Activated CD4-positive, CD25-positive, alpha-beta regulatory T cell (primary cell): Measurements from ENCODE around the gene S1PR3.
"Not testable (repeated sequence)": the region's sequence is repeated elsewhere in the genome, so short reads cannot be mapped to it uniquely, and the experiment has no call there.

ENCODE experiments used
- DNase-seq, 4 experiments: peaks; one replicate each; lab custom pipeline; 2025; lab: John Stamatoyannopoulos, UW

The S1PR3 gene

DNA sequence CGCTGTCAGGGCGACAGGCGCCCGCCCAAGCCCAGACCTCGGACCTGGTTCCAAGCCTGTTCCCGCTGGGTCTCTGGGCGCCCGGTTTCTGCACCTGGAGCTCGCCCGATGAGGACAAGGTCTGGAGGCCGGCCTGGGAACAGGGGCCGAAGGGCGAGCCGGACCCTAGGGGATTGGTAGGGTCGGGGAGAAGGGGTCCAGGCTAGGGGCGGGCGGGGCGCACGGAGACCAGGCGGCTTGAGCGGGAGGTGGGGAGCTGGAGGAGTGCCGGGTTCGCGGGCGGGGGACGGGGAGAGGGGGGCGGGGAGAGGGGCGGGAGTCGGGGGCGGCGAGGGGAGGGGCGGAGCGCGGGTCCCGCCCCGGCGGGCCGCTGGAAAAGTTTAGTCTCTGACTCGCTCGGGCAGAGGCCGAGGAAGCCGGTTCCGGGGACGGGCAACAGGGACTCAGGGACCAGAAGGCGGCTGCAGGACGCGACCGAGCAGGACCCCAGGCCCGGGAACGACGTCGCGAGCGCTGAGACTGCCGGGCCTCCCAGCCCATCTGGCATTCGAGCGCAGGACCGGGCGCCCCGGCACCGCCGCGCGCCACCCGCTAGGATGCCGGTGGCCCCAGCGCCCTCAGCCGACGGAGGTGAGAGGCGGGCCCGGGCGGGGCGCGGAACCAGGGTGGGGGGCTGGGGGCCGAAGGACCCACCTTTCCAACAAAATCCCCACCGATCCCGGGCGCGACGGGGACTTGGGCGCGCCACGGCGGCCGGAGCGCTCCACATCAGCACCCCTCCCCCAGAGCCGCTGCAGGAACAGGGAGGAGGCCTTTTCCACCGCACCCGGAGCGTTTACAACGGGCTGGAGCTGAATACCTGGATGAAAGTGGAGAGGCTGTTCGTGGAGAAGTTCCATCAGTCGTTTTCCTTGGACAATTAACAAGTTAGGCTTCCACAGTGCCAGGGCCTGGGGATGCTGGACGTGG is at the start of gene S1PR3:
S1PR3 (plus strand) TSS at position 403 of the 969 bp plus-strand sequence. CDS start 9,733 bp downstream, outside the sequence.
- no peak for DNase-seq

DNA sequence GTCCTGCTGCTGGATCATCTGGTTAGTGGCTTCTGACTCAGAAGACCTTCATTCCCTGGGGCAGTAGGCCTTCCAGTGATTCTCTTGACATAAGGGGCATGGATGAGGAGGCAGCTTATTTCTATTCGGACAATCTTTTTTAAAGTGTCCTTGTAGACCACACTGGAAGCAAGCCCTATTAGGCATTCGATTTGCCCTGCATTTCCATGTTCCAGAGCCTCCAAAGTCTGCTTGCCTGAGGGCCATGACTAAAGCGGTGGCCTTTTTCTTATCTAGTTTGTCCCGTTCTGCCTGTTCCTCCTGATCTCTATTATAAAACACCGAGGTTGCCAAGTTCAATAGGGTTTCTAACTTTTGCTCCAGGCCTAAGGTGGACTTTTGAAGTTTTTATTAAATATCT is 49.7 kb upstream of the S1PR3 start:
- DNase-seq: not testable (repeated sequence)

DNA sequence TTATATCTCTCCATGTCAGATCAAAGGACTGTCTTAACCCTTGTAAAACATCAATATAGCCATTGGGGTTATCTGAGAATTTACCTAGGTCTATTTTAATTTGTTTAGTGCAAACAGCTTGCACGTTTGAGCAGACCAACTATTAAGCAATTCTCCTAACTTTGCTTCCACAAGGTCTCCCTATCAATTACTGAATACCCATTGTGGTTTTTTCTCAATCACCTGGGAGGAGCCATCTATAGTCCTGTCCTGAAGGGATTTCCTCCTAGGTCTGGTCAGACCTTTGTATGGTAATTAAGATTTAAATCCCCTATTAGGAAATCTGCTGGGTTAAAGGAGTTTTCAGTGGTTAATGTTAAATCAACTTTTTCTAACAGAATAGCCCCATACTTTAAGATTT is 48.9 kb upstream of the S1PR3 start:
- DNase-seq: no peak

DNA sequence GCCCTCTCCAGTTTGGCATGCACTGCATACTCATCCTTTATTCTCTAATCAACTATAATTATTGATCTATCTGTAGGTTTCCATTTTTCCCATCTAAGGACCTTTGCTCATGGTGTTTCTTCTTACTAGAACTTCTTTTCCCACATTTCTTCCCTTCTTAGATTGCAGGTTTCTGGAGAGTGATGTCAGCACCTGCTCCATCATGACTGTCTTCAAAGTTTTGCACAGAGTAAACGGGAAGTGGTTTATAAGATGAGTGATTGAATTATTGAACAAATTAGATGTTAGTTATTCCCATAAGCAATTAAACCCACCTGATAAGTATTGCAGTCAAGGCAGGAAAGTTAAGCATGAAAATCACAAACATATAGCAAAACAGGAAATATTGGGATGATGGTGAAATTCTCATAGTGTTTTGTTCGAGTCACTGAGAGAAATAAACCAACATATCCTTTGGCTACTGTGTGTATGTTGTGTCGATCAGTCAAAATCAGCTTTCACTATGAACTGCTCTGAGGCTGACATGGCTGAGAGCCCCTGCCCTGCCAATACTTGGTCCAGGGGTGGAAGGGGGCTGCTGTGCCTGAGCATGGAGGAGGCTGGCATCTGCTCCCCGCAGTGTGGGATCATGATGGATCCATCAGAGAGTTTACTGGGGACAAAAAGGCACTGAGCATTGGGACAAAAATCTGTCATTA is 45.5 kb upstream of the S1PR3 start:
- no peak for DNase-seq

DNA sequence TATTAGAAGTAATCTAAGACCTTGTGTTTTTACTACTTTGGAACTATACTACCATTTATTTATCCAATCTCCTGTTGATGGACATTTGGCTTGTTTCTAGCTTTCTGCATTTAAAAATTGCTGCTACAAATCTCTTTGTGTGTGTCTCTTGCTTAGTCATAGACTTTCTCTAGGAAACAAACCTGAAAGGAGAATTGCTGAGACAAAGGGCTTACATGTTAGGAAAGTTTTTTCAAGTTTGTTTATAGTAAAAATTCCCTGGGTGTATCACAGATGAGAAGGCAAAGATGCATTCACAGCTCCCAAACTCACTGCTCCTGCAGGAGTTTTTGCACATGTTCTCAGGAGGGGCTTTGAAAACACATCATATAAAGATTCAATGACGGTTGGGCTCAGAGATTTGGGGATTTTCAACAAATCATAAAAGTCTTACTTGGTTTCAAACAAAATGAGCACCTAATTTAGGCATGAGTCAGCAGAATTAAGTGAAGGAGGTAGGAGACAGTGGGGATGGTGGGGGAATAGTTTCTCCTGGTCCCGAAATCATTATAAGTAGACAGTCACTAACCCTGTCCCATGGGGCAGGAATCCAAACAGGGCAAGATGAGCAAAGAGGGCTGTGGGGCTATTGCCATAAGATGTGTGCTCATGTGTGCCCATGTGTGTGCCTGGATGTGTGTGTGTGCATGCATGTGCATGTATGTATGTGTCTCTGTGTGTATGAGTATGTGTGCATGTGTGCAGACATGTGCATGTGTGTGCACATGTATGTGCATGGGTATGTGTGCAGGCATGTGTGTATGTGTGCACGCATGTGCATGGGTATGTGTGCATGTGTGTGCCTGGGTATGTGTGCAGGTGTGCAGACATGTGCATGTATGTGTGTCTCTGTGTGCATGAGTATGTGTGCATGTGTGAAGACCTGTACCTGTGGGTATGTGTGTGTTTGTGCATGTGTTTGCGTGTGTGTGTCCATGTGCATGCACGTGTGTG is 43.4 kb upstream of the S1PR3 start:
- no peak for DNase-seq

DNA sequence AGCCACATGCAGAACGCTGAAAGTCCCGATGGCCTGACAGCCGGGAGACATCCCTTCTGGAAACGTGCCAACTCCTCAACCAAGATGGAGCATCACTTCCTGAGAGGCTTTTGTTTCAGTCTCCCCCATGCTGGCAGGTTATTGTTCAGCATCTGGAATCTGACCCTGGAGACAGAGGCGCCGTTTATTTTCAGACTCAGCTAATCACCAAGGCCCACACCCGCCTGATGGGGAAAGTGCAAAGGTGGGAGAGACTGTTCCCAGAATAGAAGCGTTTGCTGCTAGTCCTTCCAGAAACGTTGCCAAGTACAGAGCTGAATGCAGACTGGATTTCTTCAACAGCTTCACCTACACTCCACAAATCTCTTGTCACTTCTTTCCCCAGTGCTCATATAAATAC is 41.8 kb upstream of the S1PR3 start:
- no peak for DNase-seq

DNA sequence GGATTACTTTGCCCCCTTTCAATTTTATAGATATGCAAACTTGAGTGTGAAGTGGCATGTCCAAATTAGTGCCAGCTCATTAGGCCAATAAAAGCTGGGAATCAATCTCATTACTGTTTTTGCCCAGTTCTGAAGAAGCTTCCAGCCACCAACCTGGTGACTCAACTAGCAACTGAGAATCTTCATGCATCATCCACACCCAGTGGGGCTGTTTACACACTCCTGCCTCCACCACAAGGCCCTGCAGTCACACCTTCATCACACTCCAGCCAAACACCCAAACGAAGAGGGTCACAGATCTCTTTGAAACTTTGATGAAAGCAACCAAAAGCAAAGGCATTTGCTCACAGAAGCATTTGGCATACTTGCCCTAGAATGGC is 41.3 kb upstream of the S1PR3 start:
- DNase-seq: no peak

DNA sequence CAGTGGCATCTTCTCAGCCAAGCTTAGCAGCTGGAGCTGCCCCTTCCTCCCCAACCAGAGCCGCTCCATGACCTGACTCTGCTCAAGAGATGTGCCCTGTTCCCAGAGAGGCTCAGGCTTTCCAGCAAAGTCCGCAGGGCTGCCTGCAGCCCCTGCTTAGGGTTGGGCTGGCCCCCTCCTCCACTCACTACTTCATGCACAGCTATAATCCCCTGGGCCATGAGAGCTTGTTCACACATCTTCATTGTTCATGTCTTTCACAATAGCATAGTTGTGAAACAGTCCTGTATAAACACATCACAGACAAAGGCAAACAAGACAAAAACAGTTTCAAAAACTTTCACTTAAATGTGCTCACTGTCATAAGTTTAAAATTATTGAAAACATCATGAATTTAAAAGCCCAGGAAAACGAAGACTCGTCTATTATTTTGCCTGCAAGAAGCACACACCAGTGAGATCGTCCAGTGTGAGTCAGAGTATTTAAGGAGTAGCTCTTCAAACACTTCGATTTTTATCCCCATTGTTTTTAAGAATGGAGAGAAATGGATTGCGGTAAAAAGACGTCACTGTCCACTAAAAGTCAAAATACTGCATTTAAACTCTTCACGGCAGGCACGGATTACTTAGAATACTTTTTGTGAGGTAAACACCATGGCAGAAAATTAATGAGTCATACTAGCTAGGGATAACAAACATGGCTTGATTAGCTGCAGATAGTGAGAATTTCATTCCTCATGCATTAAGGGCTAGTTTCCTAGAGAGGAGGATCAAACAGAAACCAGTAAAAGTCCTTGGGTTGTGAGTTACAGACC is 40.7 kb upstream of the S1PR3 start:
- no peak for DNase-seq

DNA sequence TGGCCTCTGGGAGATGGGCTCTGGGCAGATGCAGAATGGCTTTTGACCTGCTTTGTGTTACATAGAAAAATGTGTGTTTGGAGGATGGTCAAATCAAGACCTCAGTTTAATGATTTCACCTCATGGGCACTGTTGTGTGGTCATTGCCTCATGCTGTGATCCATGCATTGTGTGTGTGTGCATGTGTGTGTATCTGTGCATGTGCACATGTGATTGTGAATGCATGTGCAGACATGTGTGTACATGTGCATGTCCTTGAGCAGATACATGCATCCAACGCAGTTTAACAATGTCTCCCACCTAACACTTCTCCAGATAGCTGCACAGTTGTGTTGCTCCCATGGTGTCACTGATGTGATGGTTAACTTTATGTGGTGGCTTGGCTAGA is 40.1 kb upstream of the S1PR3 start:
- no peak for DNase-seq

DNA sequence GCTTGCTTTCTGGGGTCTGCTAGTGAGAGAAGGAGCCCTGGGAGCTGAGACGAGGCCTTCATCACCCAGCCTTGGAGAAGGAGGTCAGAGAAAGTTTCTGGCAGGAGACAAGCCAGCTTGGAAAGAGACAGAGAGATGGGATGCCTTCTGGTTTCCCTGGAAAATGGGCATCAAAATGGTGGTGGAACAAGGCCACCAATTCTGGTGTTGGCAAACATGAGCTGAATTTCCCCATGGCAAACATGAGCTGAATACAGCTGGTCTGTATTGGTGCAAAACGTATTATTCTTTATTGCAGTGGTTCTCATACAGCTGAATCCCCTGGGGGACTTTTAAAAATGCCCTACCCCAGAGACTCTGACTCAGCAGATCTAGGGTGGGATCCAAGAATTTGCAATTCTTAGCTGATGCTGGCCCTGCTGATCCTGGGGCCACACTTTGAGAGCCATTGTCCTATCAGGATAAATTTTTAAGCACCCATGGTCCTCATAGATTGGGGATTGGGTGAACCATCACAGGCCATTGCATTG is 39.1 kb upstream of the S1PR3 start:
- no peak for DNase-seq

DNA sequence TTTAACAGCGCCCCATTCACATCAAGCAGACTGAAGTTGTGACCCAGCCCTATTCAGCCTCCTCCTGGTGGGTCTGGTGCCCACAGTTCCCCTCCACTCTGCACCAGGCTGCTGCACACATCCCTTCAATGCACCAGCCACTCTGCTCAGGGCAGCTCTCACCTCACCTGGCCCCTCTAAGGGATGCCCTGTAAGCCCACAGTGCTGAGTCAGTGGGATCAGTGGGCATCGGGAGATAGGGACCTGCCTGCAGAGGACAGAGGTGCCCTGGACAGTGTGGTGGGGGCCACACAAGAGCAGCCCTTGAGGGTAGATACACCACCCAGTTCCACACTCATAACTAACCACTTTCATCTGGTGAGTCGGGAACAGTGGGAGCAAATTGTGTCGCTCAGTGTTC is 38.3 kb upstream of the S1PR3 start:
- DNase-seq: no peak

DNA sequence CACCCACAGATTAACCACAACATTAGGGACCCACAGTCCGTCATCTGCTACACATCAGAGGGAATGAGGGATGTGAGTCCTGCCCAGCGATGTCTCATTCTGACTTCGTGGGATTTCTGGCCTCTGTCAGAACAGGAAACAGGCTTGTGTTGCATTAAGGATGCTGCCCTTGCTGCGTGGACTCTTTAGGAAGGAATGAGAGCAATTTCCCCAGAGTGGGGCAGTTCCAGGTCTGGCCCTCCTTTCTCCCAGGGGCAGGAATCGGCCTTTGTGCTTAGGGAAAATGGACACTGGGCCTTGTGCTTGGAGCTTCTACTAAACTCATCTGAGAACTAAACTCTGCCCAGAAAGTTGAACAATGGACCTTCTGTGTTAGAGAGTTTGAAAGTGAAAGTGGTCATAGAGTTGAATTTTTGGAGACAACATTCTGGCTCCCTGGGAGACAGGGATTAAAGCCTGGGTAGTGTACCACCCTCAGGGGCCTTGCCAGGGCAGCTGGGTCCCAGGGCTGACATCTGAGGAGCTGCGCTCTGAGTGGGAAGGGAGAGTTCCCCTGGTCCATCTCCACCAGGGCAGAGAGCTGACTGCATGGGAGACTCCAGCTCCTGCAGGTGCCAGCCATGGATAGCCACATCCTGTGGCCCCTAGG is 37.8 kb upstream of the S1PR3 start:
- no peak for DNase-seq

DNA sequence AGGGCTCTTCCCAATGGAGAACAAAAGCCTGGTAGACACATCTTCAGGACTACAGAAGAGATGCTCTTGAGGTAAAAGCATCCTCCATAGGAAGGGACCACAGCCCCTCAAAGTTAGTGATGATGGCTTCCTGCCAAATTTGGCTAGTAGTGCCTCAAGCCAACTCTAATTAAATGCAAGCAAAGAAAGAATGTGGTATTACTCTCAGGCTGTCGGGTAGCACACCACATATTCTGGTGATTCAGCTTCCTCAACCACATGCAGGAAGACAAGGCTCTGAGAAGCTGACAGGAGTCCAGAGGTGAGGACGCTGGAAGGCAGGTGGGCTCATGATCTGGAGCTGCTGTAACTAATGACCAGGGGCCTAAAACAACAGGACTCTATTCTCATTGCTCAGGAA is 37.2 kb upstream of the S1PR3 start:
- DNase-seq: no peak

DNA sequence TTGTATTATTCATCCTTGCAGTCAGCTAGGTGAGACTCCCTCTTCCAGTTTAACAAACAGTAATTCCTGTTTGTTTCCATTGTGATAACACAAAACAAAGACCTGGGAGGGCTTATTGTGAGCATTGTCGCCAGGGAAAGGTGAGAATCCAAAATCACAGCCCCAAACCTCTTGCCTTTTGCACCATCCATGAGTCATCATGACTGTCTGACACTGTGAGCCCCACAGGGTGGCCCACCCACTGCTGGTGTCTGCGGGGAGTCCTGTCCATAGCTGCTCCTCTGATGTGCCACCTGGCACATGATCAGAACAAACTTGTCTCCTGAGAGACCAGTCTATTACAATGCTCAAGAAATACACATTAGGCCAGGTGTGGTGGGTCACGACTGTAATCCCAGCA is 33.7 kb upstream of the S1PR3 start:
- DNase-seq: no peak

DNA sequence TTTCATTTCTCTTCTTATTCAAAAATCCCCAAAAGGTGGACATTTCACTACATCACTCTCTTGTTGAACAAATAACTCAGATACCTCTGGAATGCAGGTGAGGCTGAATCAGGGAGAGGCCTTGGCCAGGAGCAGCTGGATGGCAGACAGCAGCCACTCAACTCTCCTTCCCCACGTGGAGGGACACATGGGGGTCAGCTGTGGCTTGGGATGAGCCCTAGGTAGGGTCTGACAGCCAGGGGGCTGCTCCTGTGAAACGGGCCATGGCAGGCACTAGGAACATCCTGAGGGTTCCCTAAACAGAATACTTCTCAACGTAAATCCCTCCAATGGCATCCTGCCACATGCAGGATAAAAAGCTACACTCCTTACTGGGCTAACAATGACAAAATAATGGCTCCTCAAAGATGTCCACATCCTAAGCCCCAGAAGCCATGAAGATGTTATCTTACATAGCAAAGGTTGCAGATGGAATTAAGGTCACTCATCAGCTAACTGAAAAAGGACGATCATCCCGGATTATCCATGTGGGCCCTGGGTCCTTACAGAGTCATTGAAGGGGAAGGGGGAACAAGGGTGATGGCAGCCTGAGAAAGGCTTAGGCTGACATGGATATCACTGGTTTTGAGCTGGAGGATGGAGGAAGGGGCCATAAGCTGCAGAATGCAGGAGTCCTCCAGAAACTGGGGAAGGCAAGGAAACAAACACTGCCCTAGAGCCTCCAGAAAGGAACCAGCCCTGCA is 31.4 kb upstream of the S1PR3 start:
- DNase-seq: no peak

DNA sequence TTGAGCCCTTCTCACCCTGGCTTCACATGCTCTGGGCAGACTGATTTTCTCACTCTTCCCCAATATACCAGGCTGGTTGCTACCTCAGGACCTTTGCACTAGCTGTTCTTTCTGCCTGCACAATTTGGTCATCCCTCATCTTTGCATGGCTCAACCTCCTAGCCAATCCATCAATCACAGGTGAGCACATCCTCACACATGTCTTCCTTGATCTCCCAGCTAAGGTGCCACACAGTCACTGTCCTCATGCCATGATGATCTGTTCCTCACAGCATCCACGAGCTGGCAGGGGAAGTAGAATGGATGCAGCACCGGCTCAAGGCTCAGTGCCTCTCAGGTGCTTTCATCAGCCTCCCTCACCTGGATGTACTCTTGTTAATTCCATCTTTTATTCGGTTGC is 30.6 kb upstream of the S1PR3 start:
- DNase-seq: no peak

DNA sequence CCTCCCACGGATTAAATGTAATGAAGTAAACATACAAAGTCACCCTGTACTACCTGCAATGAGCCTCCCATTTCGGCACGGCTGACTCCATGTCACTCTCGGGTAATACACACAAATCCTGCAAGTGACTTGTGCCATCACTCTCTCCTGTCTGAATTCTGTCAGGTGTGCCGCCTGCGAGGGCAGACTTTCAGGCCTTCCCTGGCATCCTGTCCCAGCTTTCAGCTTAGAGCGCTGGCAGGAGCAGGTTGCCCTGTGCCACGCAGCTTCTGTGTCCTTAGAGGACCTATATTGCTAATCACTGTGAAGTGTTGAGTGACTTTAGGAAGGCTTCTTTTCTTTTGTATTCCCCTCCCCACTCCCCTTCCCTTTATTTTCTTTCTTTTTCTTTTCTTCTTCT is 25.8 kb upstream of the S1PR3 start:
- DNase-seq: no peak

DNA sequence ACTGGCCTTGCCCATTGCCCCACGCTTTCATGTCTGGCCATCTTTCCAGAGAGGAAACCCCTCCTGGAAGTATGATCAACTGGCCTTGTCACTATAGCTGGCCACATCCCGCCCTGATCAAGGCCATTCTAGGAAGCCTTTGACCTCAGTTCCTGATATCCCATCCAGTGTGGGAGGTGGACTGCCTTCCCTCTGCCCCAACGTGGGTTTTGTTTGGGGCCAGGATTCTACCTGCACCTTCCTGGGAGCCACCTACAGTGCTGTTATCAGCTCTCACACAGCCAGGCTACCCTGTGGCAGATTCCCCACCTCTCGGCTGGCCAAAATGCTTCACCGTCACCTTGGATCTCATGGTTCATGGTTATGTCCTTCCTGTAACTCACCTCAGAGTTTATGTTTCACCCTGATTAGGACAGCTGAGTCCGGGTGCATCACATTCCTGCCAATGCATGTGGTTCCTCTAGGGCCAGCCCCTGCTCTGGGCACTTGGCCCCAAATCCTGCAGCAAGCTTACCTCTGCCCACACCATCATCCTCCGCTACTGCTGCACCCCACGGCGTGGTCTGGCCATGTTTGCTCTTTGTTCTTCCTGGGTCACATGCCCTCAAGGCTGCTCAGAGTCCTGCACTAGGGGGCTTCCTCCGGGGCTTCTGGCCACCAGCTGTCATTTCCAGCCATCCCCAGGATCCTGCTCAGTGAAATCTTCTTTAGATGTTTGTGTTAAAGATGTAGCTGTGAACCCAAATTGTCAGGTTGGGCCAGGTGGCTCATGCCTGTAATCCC is 24.2 kb upstream of the S1PR3 start:
- no peak for DNase-seq

DNA sequence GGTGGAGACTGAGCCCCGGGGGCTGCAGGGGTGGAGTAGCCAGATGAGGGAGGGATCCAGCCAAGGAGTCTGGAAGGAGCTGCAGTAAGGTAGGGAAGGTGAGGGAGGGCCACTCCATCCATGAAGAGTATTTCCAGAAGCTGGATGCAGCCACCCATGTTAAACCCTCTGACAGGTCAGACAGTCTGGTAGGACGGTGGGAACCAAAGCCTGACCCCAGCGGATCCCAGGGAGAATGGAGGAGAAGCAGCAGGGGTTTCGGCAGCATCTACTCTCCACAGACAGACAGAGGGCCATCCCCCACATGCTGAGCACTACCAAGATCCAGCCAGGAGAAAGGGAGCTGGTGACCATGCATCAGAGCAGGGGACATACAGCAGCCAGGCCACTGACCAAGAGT is 22.5 kb upstream of the S1PR3 start:
- no peak for DNase-seq
